Dermis microvascular lymphatic vessel endothelial cell (primary cell): ENCODE results near the gene CLCN5. TPM values are rescaled to one million over a fixed set of nuclear protein-coding genes. Genes with fewer than 3 reads are reported as not detected.

Source experiments
- DNase-seq, 2 donors: peaks; one replicate each; pipeline versions ENCODE4 v3.0.0 to v3.0.0-alpha.2; 2010; ENCODE audit warnings: low read depth in 2 of 2
- total RNA-seq: library from RNA; depleted of rRNA; stranded (reverse); fragments of >200 nt; gene quantifications from 2 replicates; pipeline ENCODE4 v1.2.1, GENCODE V29; 2014

The CLCN5 gene
- 6.2 and 11.4 TPM in 2 replicates for total RNA-seq

GRCh38 chrX:49922291-49923241, at the start of gene CLCN5:
Gene CLCN5 (plus strand): TSS chrX:49922596. CDS start chrX:49925299, 2,703 bp downstream.
- DNase-seq = peak; percentile 88 to 95

DNA sequence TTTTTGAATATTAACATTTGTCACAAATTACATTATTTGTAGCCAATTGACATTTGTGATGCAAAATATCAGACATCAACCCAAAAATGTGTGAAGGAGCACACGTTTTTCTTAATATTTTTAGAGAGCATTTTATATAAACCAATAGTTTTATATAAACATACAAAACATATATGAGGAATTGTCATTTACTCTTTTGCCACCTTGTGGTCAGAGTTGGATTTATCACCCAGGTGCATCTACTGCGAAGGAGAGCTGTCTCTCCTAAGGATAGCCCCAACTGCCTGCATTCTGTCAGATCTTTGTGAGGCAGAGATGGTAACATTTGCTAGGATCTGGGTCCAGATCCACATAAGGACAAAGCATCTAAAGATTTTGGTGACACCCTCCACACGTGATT, 45.6 kb upstream of the CLCN5 start:
- DNase-seq = peak in 1 of 2 donors; percentile 36

GRCh38 chrX:49877397-49878101, 44.8 kb upstream of the CLCN5 start:
- peak in 1 of 2 donors; percentile 7 for DNase-seq

DNA sequence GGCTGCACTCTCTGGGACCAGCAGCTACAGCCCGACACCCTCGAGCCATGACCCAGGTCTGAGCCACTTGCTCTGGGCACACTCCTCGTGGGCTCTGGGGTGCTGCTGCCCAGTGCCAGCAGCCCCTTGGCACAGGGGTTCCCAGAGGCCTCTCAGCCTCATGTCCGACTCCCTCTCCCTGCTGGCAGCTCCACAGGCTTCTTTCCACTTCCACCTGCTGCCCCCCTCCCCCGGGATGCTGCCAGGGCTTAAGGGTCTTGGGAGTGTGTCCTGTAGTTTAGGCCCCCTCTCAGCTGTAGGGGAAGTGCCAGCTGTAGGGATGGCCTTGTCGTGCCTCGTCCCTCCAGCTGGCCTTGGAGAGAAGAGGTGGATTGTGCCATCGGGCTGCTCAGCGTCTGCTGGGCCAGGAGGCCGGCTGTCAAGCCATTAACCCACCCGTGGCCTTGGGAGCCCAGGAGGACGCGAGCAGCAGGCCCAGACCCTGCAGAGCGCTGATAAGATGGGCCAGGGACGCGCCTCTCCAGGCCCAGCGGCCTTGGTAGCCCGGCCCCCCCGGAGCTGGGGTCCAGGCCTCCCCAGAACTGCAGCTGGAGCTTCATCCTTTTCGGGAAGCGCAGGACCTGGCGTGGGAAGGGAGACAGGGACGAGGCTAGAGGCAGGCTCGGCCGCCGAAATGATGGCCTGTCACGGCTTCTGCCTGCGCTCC, 44.1 kb upstream of the CLCN5 start:
- no peak for DNase-seq

- DNase-seq = peak in 1 of 2 donors; percentile 68
Observed at GRCh38 chrX:49878834-49879655, 43.4 kb upstream of the CLCN5 start, which contains the start of gene USP27X. Gene USP27X (plus strand): TSS chrX:49879484. CDS start chrX:49880308, 824 bp downstream.

GRCh38 chrX:49879656-49880277, 42.6 kb upstream of the CLCN5 start:
- peak in 1 of 2 donors; percentile 7 for DNase-seq

DNA sequence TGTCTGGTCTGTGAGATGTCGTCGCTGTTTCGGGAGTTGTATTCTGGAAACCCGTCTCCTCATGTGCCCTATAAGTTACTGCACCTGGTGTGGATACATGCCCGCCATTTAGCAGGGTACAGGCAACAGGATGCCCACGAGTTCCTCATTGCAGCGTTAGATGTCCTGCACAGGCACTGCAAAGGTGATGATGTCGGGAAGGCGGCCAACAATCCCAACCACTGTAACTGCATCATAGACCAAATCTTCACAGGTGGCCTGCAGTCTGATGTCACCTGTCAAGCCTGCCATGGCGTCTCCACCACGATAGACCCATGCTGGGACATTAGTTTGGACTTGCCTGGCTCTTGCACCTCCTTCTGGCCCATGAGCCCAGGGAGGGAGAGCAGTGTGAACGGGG, 41.7 kb upstream of the CLCN5 start:
- DNase-seq = no peak

DNA sequence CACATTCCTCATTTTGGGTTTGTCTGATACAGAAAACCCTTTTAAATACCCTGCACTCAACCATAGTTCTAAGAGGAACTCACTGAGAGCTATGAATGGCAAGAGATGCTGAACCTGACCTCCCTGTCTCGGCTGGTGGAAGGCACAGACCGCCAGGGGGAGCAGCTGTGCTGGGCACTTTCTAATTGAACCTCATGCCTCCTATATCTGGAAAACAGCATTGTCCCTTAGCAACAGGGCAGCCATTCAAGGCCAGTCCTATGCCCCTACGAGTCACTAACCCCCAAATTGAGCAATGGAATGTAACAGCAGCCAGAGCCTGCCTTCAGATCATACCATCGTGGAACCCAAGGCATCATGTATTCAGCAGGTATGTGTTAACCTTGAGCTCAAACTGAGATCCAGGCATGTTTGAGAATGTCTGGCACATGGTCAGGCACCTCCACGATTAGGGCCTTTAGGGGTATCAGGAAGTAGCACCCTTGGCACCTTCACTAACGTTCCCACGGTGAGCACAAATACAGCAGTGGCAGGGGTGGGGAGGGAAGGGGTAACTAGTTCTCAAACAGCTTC, 38.0 kb upstream of the CLCN5 start:
- DNase-seq = peak; percentile 30 to 44

GRCh38 chrX:49892542-49892941, 29.9 kb upstream of the CLCN5 start:
- DNase-seq = no peak

DNA sequence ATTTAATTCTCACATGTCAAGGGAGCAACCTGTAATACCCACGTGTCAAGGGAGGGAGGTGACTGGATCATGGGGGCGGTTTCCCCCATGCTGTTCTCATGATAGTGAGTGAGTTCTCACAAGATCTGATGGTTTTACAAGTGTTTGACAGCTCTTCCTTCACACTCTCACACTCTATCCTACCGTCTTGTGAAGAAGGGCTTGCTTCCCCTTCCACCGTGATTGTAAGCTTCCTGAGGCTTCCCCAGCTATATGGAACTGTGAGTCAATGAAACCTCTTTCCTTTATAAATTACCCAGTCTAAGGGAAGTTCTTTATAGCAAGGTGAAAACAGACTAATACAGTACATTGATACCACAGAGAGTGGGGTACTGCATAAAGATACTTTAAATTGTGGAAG, 25.4 kb upstream of the CLCN5 start:
- DNase-seq = no peak

DNA sequence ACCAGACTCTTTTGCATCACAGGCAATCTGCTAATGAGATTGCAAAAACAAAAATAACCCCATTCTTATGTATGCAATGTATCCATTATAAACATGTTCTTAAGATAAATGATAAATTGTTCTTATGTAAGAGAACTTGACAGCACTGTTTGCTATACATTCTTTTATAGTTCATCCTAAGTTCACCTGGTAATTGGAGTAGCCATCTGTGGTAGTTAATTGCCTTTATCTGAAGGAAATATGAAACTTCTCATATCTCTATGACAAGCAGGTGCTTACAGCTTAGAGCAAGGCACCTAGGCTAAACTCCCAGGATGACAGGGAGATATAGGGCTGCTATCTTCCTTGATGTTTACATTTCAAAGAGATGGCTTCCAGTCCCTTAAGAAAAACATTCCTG, 21.3 kb upstream of the CLCN5 start:
- DNase-seq = no peak

DNA sequence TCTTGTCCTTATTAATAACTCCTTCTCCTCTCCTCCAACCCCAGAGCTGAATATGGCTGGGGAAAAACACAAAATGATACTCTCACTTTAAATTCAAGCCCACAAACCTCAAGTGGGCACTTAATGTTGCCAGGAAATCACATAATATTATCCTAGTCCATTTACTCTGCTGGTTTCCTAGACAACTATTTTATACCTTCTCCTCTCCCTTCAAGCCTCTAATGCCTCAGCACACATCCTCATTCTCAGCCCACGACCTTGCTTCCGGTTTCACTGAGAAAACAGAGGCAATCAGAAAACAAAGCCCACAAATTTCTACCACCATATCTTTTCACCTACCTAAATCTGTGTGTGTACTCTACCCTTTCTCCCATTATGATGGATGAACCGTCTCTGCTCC, 12.1 kb upstream of the CLCN5 start:
- no peak for DNase-seq

- no peak for DNase-seq
Observed at GRCh38 chrX:49912086-49912485, 10.3 kb upstream of the CLCN5 start.

DNA sequence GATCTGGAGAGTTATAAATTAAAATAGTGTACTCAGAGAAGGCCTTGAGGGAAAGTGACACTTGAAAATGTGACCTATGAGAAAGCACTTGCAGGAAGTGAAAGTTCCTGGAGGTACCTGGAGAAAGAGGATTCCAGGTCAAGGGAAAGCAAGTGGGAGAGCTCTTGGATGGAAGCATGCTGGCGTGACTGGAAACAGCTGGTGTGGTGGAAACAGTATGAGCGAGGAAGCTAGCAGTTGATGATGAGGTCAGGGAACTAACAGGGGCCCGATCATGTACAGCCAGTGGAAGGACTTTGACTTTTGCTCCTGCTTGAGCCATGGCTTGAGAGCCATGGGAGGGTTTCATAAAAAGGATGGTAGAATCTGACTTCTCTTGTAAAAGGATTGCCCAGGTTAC, 9.5 kb upstream of the CLCN5 start:
- no peak for DNase-seq

DNA sequence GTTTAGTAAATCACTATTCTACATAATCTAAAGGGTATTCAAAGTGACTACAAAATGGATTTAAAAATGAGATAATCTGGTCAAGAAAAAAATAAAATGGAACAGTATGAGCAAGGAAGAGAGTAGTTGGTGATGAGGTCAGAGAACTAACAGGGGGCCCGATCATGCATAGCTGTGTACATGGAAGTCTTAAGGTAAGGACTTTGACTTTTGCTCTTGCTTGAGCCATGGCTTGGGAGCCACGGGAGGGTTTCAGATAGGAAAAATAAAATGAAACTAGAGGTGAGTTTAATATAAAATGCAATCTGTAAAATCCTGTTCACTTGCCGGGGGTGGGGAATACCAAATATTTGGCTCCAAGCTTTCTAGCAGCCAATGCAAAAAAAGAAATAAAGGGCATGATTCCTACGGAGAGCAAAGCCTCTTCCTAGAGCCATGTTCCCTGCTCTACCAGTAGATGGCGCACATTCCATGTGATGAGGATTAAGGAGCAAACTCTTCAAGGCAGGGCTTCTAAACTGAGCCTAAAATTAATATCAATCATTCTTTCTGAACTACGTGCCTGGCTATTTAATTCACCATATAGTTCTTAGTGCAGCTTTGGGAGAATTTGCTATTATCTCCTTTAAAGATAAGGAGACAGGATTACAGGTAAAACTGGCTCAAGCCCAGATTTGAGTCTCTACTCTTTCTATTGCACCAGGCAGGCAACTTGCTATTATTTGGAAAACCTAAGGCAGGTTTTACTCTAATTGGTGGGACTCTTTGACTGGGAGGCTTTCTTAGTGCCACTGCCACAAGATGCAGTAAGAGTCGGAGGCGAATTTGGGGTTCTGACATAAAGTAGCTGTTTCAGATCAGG, 6.8 kb upstream of the CLCN5 start:
- DNase-seq = peak; percentile 39 to 59

DNA sequence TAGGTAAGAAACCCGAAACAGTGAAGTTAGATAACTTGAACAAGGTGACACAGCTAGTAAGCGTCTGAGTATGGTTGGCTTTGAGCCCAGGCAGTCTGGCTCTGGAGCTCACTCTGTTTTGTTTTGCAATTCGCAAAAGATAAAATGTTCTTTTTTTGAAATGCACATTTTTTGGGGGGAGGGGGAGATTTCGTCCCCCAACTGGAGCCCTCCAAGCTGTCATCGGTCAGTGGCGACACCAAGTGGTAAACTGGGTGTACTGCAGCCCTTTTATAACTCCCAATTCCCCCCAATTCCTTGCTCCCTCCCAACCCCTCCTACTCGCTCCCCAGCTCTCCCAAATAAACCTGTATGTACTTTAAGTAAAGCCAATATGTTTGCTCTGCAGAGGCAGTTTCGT, 2.8 kb upstream of the CLCN5 start:
- DNase-seq = peak in 1 of 2 donors; percentile 21

DNA sequence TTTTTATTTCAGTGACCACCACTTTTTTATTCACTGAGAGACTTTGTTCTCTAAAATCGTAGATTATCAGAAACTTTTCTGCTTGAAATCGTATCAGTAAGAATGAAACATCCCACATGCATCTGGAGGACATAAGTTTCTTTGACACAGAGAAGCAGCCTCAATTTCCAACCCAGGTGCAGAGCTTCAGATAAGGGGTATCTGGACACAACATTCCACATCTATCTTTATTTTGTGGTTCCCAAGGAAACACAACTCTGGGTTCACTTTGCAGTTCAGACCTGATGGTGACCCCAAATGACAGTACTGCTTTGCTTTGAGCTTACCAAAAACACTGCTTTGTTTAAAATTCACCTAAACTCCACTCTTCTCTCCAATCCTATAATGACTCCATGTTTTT, 1.3 kb upstream of the CLCN5 start:
- no peak for DNase-seq

DNA sequence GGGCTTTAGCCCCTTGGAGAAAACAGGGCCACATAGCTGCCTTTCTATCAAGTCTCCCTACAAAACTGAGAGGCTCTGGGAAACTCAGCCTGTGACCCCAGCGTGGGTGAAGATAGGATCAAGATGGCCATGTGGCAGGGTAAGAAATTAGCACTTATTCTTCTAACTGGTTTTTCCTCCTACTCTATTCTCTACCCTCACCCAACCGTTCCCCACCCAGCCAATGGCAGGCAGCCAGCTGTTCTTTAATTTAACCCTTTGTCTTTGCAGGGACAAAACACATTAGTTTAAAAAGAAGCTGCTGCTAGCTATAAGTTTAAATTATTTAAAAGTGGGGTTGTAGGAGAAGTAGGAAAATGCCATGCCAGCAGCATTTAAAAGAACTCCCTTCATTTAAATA, 2.8 kb downstream of the CLCN5 start:
- DNase-seq = no peak

- DNase-seq = peak in 1 of 2 donors; percentile 24
Observed at GRCh38 chrX:49930039-49930438, 7.6 kb downstream of the CLCN5 start.
